Endothelial cell of umbilical vein (primary cell): Measurements from ENCODE around the gene RNF113B.

Source experiments
- CTCF ChIP-seq, 2 donors: IDR thresholded peaks; 1 replicate in 1 of 2; 2 replicates in 1 of 2; pipeline ENCODE4 v1.5.1; 2011; ENCODE audit warnings: low read length in 2 of 2, mild to moderate bottlenecking in 2 of 2, moderate library complexity in 2 of 2, control low read depth in 1 of 2, inconsistent platforms in 1 of 2, low read depth in 1 of 2; ENCODE audit not compliant: insufficient read depth in 1 of 2; ENCODE audit errors: extremely low read depth in 1 of 2
- EZH2 ChIP-seq: IDR thresholded peaks from 2 replicates; pipeline ENCODE4 v1.6.1; 2012; ENCODE audit warnings: borderline replicate concordance, low read depth, mild to moderate bottlenecking, moderate library complexity, low read length, inconsistent platforms; ENCODE audit not compliant: severe bottlenecking
- FOS ChIP-seq: IDR thresholded peaks from 2 replicates; pipeline ENCODE4 v1.6.1; 2011; ENCODE audit warnings: mild to moderate bottlenecking, low read length, moderate library complexity, borderline replicate concordance; ENCODE audit not compliant: insufficient read depth
- GATA2 ChIP-seq: IDR thresholded peaks from 2 replicates; pipeline ENCODE4 v1.7.0; 2011; ENCODE audit warnings: low read depth, mild to moderate bottlenecking, moderate library complexity, mixed read lengths, low read length; ENCODE audit not compliant: insufficient read length, insufficient read depth
- JUN ChIP-seq: IDR thresholded peaks from 2 replicates; pipeline ENCODE4 v1.6.1; 2011; ENCODE audit warnings: borderline replicate concordance, low read depth; ENCODE audit not compliant: insufficient read length, insufficient read depth
- MAX ChIP-seq: IDR thresholded peaks from 2 replicates; pipeline ENCODE4 v1.6.1; 2011; ENCODE audit not compliant: insufficient read depth, insufficient read length
- MYC ChIP-seq: IDR thresholded peaks from one replicate; pipeline ENCODE4 v1.6.1; 2011; ENCODE audit warnings: mild to moderate bottlenecking, low read depth, low read length
- POLR2A ChIP-seq: IDR thresholded peaks from 2 replicates; pipeline ENCODE4 v1.6.1; 2012; ENCODE audit warnings: low read depth, mild to moderate bottlenecking, control low read depth, low read length
- POLR2AphosphoS5 ChIP-seq: IDR thresholded peaks from 2 replicates; pipeline ENCODE4 v1.6.1; 2012; ENCODE audit warnings: low read depth, mild to moderate bottlenecking, control low read depth, low read length, moderate library complexity; ENCODE audit not compliant: insufficient read depth

- TF ChIP-seq POLR2A, result no peak
- no peak for TF ChIP-seq CTCF (IDR thresholded peaks at IDR 0.05; ENCODE audit: extremely low read depth in 1 of 2, insufficient read depth in 1 of 2, low read depth in 1 of 2, low read length in 2 of 2)
- TF ChIP-seq MAX, result no peak
- TF ChIP-seq FOS, result no peak
- TF ChIP-seq MYC, result no peak
- TF ChIP-seq EZH2, result no peak
- no peak for TF ChIP-seq POLR2AphosphoS5
- TF ChIP-seq JUN, result no peak
- no peak for TF ChIP-seq GATA2
Observed at GRCh38 chr13:98172590-98173422, 4.3 kb downstream of the RNF113B start.
